K562 (cell line): ENCODE data around the gene TMEM63C. TPM values are rescaled to one million over a fixed set of nuclear protein-coding genes. Genes with fewer than 3 reads are reported as not detected.

Source experiments
- ATAC-seq: fragments of 200-7000 bp; cut with Tn5 transposase; 3 replicates; pipeline ENCODE4 v1.9.1; 2020; ENCODE audit warnings: moderate library complexity
- BruUV-seq: library from RNA; stranded (reverse); fragments of 400-500 nt; replicated peaks from 2 replicates; lab custom pipeline; 2021; lab: Mats Ljungman, UMichigan
- CTCF ChIA-PET: fragments of 300-600 bp; formaldehyde crosslinking; extraction: SDS; loops from one replicate; lab custom pipeline; 2021; ENCODE audit warnings: low intra/inter-chr PET ratio; lab: Yijun Ruan, JAX
- POLR2A ChIA-PET: fragments of 300-600, 350-650 bp; sonication (Branson Sonifier 250); formaldehyde crosslinking; extraction: SDS; loops from one replicate; lab custom pipeline; 2021; ENCODE audit warnings: antibody characterized with exemption, inconsistent platforms; lab: Yijun Ruan, JAX
- DNase-seq, 4 experiments: peaks; one replicate each; pipeline versions ENCODE4 v3.0.0 to v3.0.0-alpha.2; 2011 to 2018; ENCODE audit warnings: low spot score in 3 of 4, mixed read lengths in 3 of 4; ENCODE audit errors: extremely low read depth in 1 of 4
- FAIRE-seq: peaks from 2 replicates; lab custom pipeline; 2011; peaks lifted over from hg19 to GRCh38; lab: Jason Lieb, UNC
- H2AFZ ChIP-seq: 2 replicates; pipeline ENCODE4 v1.6.0; 2011; ENCODE audit warnings: low read depth, low read length, control low read depth, inconsistent platforms
- H3K27ac ChIP-seq: fragments of 200-600 bp; 3 replicates; pipeline ENCODE4 v1.8.0; 2011; ENCODE audit warnings: low read depth, mild to moderate bottlenecking, control low read depth, inconsistent platforms, low read length, moderate library complexity, mixed read lengths; ENCODE audit errors: extremely low read depth
- H3K27me3 ChIP-seq, 2 experiments: fragments of 300-600 bp in 1 of 2; 2 replicates in 1 of 2; 3 replicates in 1 of 2; pipeline versions ENCODE4 v1.6.0 to v1.8.0; 2011; ENCODE audit warnings: inconsistent platforms in 2 of 2, low read length in 2 of 2, mild to moderate bottlenecking in 1 of 2, mixed read lengths in 1 of 2, moderate library complexity in 1 of 2; ENCODE audit not compliant: control insufficient read depth in 2 of 2, insufficient read depth in 2 of 2
- H3K36me3 ChIP-seq: fragments of 300-600 bp; 3 replicates; pipeline ENCODE4 v1.8.0; 2011; ENCODE audit warnings: mild to moderate bottlenecking, low read length, inconsistent platforms; ENCODE audit not compliant: control insufficient read depth, insufficient read depth
- H3K4me1 ChIP-seq, 2 experiments: fragments of 200-600 bp in 1 of 2; replicated peaks in 1 of 2; 2 replicates in 1 of 2; 3 replicates in 1 of 2; pipeline versions ENCODE4 v1.5.1 to v1.8.0; 2011; ENCODE audit warnings: inconsistent platforms in 2 of 2, low read length in 2 of 2, mild to moderate bottlenecking in 1 of 2, mixed read lengths in 1 of 2, moderate library complexity in 1 of 2; ENCODE audit not compliant: control insufficient read depth in 2 of 2, insufficient read depth in 2 of 2
- H3K4me2 ChIP-seq: 2 replicates; pipeline ENCODE4 v1.6.1; 2011; ENCODE audit warnings: low read length, control low read depth, inconsistent platforms, mixed read lengths; ENCODE audit not compliant: insufficient read depth
- H3K4me3 ChIP-seq: fragments of 200-600 bp; sonication (generic), shearing (Covaris generic); 2 replicates; pipeline ENCODE4 v1.5.1; 2016; ENCODE audit warnings: control low read depth, inconsistent platforms
- H3K79me2 ChIP-seq: fragments of 200-600 bp; 3 replicates; pipeline ENCODE4 v1.8.0; 2011; ENCODE audit warnings: low read length, inconsistent platforms; ENCODE audit not compliant: control insufficient read depth, insufficient read depth
- H3K9ac ChIP-seq, 2 experiments: 2 replicates each; pipeline versions ENCODE4 v1.6.0 to v1.6.1; 2011; ENCODE audit warnings: low read depth in 2 of 2, low read length in 2 of 2, control low read depth in 1 of 2, inconsistent platforms in 1 of 2, mild to moderate bottlenecking in 1 of 2, mixed read lengths in 1 of 2; ENCODE audit not compliant: insufficient read depth in 1 of 2
- H3K9me1 ChIP-seq: one replicate; pipeline ENCODE4 v1.6.0; 2011; ENCODE audit warnings: inconsistent platforms, mild to moderate bottlenecking, low read length, moderate library complexity; ENCODE audit not compliant: control insufficient read depth, insufficient read depth
- H3K9me3 ChIP-seq: replicated peaks from 2 replicates; pipeline ENCODE4 v1.5.1; 2011; ENCODE audit warnings: low read depth, low read length, inconsistent platforms; ENCODE audit not compliant: control insufficient read depth, insufficient read depth
- H4K20me1 ChIP-seq: replicated peaks from 2 replicates; pipeline ENCODE4 v1.6.1; 2011; ENCODE audit warnings: low read length, inconsistent platforms, mixed read lengths; ENCODE audit not compliant: control insufficient read depth, insufficient read depth
- HNRNPH1 ChIP-seq: fragments of 200-400 bp; formaldehyde crosslinking; optimal IDR thresholded peaks from 2 replicates; pipeline ENCODE3; 2017; ENCODE audit warnings: low read depth, mild to moderate bottlenecking, low read length, moderate library complexity
- LARP7 ChIP-seq: fragments of 450-650 bp; IDR thresholded peaks from 2 replicates; pipeline ENCODE4 v1.6.1; 2016
- MEIS2 ChIP-seq: fragments of 450-650 bp; IDR thresholded peaks from 2 replicates; pipeline ENCODE4 v1.6.1; 2014; ENCODE audit warnings: mild to moderate bottlenecking; ENCODE audit not compliant: partially characterized antibody
- RB1 ChIP-seq: fragments of 450-650 bp; IDR thresholded peaks from 2 replicates; pipeline ENCODE4 v1.6.1; 2017; ENCODE audit warnings: low read depth, mild to moderate bottlenecking
- RCOR1 ChIP-seq, 2 experiments: IDR thresholded peaks; 2 replicates each; pipeline ENCODE4 v1.6.1; 2012; ENCODE audit warnings: low read depth in 2 of 2, low read length in 2 of 2, borderline replicate concordance in 1 of 2, improper control_type of control experiment in 1 of 2
- TOE1 ChIP-seq, 2 experiments: fragments of 450-650 bp in 1 of 2; sonication (generic) in 1 of 2; formaldehyde crosslinking in 1 of 2; IDR thresholded peaks; 2 replicates each; pipeline versions ENCODE4 v1.7.1 to v1.8.0; 2016 to 2022; ENCODE audit warnings: borderline replicate concordance in 2 of 2, mild to moderate bottlenecking in 2 of 2, antibody characterized with exemption in 1 of 2, inconsistent platforms in 1 of 2, low read depth in 1 of 2, missing genetic modification reagents in 1 of 2, moderate library complexity in 1 of 2
- ZNF212 ChIP-seq: fragments of 450-650 bp; formaldehyde crosslinking; IDR thresholded peaks from 2 replicates; pipeline ENCODE4 v1.4.0; 2020; ENCODE audit warnings: mild to moderate bottlenecking
- WGBS: fragments of 100-300 bp; shearing (Covaris generic); methylation state at CpG from one replicate; pipeline ENCODE4 v1.1.6; 2016; ENCODE audit warnings: low coverage, mixed read lengths; ENCODE audit not compliant: insufficient coverage; ENCODE audit errors: missing lambda C conversion rate; 5-methylcytosine and 5-hydroxymethylcytosine counted together
- in situ Hi-C: fragments of 300-500 bp; cut with MboI; formaldehyde crosslinking; loops from 4 replicates; pipeline ENCODE4 v1.15.0; 2018; ENCODE audit warnings: inconsistent platforms, mixed read lengths
- intact Hi-C: fragments of 100-400 bp; cut with micrococcal nuclease; formaldehyde crosslinking; loops from 2 replicates; pipeline ENCODE4 v1.14.2; 2022
- polyA plus RNA-seq, 8 experiments: library from polyadenylated mRNA; depleted of rRNA in 4 of 8; stranded (reverse) in 5 of 8; unstranded in 3 of 8; fragments of >200 nt; fragmentation: Nextera tagmentation in 2 of 8; fragmentation: Illumina TruSeq in 1 of 8; extraction: Ambion mirVana in 2 of 8; extraction: Trizol in 1 of 8; gene quantifications; 2 replicates each; pipeline versions ENCODE4 v1.2.1 to v1.2.3, GENCODE V29; 2011 to 2014; ENCODE audit warnings: inconsistent platforms in 1 of 8, missing spikeins in 1 of 8
- total RNA-seq, 7 experiments: library from RNA; depleted of rRNA in 6 of 7; stranded (reverse); fragments of >200 nt in 6 of 7; fragmentation: Illumina TruSeq in 2 of 7; extraction: Trizol in 2 of 7; gene quantifications; 2 replicates each; pipeline versions ENCODE4 v1.2.1 to v1.2.3, GENCODE V29; 2011 to 2021; ENCODE audit warnings: low replicate concordance in 1 of 7
- TF ChIP-seq, protein P1 (sequence below), 2 experiments: fragments of 450-650 bp; formaldehyde crosslinking in 1 of 2; IDR thresholded peaks; 2 replicates each; pipeline versions ENCODE4 v1.4.0 to v1.6.1; 2014 to 2020; ENCODE audit warnings: mild to moderate bottlenecking in 2 of 2, borderline replicate concordance in 1 of 2, low read depth in 1 of 2
- TF ChIP-seq, protein P2 (sequence below), 2 experiments: fragments of 200-800 bp in 1 of 2; sonication (Bioruptor generic) in 1 of 2; sonication (generic) in 1 of 2; formaldehyde crosslinking in 1 of 2; IDR thresholded peaks in 1 of 2; conservative IDR thresholded peaks in 1 of 2; 2 replicates each; pipeline versions ENCODE4 v1.5.0 to v1.6.1; 2016 to 2020; ENCODE audit warnings: missing compliant biosample characterization in 1 of 2, missing genetic modification characterization in 1 of 2, missing genetic modification reagents in 1 of 2
- TF ChIP-seq, protein P3 (sequence below): fragments of 250-450 bp; sonication (Bioruptor Pico); IDR thresholded peaks from 2 replicates; pipeline ENCODE4 v1.8.0; 2022; ENCODE audit warnings: moderate library complexity, mild to moderate bottlenecking, inconsistent platforms

Gene TMEM63C
- total and polyA plus RNA-seq, 9 of the 15 experiments (the other 6 are each of a cell fraction or from before 2014, with no cell fraction given) = 0.07 TPM; not detected in 8

DNA sequence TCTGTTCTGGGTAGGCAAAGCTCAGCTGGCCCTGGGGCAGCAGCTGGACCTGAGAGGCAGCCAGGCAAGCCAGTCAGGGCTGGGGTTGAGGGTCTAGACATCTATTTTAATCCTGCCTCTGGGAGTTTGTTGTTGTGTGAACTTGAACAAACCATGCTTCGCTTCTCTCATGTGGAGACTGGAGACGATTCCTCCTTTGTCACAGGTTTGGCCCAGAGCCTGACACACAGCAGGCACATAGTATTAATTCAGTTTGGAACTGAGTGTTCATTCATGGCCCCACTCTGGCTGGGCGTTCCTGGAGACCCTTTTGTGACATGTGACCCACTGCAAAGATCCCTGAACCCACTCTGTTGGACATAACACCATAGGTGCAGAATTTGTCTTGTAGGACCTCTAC is 50.1 kb downstream of the TMEM63C start (continued):
- TF ChIP-seq HNRNPH1 = no peak
- TF ChIP-seq, protein P1, sequence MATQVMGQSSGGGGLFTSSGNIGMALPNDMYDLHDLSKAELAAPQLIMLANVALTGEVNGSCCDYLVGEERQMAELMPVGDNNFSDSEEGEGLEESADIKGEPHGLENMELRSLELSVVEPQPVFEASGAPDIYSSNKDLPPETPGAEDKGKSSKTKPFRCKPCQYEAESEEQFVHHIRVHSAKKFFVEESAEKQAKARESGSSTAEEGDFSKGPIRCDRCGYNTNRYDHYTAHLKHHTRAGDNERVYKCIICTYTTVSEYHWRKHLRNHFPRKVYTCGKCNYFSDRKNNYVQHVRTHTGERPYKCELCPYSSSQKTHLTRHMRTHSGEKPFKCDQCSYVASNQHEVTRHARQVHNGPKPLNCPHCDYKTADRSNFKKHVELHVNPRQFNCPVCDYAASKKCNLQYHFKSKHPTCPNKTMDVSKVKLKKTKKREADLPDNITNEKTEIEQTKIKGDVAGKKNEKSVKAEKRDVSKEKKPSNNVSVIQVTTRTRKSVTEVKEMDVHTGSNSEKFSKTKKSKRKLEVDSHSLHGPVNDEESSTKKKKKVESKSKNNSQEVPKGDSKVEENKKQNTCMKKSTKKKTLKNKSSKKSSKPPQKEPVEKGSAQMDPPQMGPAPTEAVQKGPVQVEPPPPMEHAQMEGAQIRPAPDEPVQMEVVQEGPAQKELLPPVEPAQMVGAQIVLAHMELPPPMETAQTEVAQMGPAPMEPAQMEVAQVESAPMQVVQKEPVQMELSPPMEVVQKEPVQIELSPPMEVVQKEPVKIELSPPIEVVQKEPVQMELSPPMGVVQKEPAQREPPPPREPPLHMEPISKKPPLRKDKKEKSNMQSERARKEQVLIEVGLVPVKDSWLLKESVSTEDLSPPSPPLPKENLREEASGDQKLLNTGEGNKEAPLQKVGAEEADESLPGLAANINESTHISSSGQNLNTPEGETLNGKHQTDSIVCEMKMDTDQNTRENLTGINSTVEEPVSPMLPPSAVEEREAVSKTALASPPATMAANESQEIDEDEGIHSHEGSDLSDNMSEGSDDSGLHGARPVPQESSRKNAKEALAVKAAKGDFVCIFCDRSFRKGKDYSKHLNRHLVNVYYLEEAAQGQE (IDR thresholded peaks at IDR 0.05; ENCODE audit: borderline replicate concordance) = no peak
- TF ChIP-seq, protein P1 (CRISPR knock-in tag; IDR thresholded peaks at IDR 0.05; ENCODE audit: low read depth) = no peak

DNA sequence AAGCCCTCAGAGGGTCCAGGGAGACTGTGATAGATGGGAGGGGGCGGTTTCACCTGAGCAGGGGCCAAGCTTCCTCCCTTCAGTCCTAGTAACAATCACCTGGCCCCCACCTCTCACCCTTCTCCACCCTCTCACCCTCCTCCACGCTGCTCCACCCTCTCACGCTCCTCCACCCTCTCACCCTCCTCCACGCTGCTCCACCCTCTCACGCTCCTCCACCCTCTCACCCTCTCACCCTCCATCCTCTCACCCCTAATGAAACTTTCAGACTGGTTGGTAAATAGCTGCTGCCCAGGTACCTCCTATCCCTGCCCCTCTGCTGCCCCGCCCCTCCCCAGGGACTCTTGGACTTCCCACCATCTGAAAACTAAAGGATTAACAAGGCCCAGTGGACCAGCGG is 55.2 kb downstream of the TMEM63C start:
- FAIRE-seq (no peak), ATAC-seq (no peak), DNase-seq (no peak)
- no peak overlapping the region for H3K4me2 ChIP-seq
- in situ Hi-C loops = no loop called here
- H3K9me3 ChIP-seq = no peaks in the 10 kb centered on the region
- no peaks in the 10 kb centered on the region for H4K20me1 ChIP-seq
- peaks cover under 1 to 18% of the 10 kb centered on the region in 2 experiments; a peak in 4 of 5 replicates for H3K27me3 ChIP-seq
- BruUV-seq = no TSS peak
- ChIA-PET CTCF (no interaction called here), POLR2A (no interaction called here)
- H2AFZ ChIP-seq = no peak overlapping the region
- 0% methylated on average over 4 of the region's 7 CpGs for WGBS
- no peak overlapping the region for H3K9ac ChIP-seq
- H3K79me2 ChIP-seq = no peaks in the 10 kb centered on the region
- H3K27ac ChIP-seq = no peak overlapping the region
- intact Hi-C loops = no loop called here
- no peaks in the 10 kb centered on the region for H3K36me3 ChIP-seq
- no peak overlapping the region for H3K4me3 ChIP-seq
- H3K9me1 ChIP-seq = no peaks in the 10 kb centered on the region
- H3K4me1 ChIP-seq = no peaks in the 10 kb centered on the region; a peak in 1 of 5 replicates
- TF ChIP-seq, protein P2, sequence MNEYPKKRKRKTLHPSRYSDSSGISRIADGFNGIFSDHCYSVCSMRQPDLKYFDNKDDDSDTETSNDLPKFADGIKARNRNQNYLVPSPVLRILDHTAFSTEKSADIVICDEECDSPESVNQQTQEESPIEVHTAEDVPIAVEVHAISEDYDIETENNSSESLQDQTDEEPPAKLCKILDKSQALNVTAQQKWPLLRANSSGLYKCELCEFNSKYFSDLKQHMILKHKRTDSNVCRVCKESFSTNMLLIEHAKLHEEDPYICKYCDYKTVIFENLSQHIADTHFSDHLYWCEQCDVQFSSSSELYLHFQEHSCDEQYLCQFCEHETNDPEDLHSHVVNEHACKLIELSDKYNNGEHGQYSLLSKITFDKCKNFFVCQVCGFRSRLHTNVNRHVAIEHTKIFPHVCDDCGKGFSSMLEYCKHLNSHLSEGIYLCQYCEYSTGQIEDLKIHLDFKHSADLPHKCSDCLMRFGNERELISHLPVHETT (CRISPR knock-in tag; conservative IDR thresholded peaks at IDR 0.05 in 1 of 2, IDR thresholded peaks at IDR 0.05 in 1 of 2) = no peak
- TF ChIP-seq RCOR1 (IDR thresholded peaks at IDR 0.05; ENCODE audit: borderline replicate concordance in 1 of 2, low read depth in 2 of 2, low read length in 2 of 2) = no peak
- TF ChIP-seq LARP7 = no peak
- no peak for TF ChIP-seq ZNF212 (CRISPR knock-in tag)
- no peak for TF ChIP-seq TOE1 (IDR thresholded peaks at IDR 0.05; ENCODE audit: borderline replicate concordance)
- no peak for TF ChIP-seq TOE1 (CRISPR knock-in tag; IDR thresholded peaks at IDR 0.05; ENCODE audit: borderline replicate concordance, low read depth)
- no peak for TF ChIP-seq RB1
- TF ChIP-seq, protein P3, sequence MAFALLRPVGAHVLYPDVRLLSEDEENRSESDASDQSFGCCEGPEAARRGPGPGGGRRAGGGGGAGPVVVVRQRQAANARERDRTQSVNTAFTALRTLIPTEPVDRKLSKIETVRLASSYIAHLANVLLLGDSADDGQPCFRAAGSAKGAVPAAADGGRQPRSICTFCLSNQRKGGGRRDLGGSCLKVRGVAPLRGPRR (CRISPR knock-in tag) = no peak
- no peak for TF ChIP-seq MEIS2
